ENCODE data around the gene YWHAB. TPM values are rescaled to one million over a fixed set of nuclear protein-coding genes. Genes with fewer than 3 reads are reported as not detected.

Gene YWHAB
- total and polyA plus RNA-seq, 2 donors (not counting 3 experiments of a cell fraction or from before 2014, with no cell fraction given): 65.9 to 255 TPM

DNA sequence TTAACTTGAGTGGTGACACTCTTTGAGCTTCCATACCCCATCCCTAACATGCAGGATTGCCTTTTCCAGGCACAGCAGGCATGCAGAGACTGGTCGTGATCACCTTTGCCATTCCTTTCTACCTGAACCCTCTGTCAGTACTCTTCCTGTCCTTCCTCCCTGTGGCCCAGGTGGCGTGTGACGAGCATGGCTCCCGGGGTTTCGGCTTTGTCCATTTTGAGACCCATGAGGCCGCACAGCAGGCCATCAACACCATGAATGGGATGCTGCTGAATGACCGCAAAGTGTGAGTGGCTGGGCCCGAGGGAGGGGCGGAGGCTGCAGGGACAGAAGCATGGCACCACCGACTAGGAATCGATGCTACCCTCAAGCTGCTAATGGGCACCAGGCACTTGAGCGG, 31.1 kb downstream of the YWHAB start:
- POLR2A ChIA-PET: no interaction called here
- CTCF ChIA-PET: interaction anchor here (0.6 kb wide), 1 partner anchor 24 kb away, joined by 4 read pairs; no protein-coding TSS in a partner anchor
- H2AFZ ChIP-seq (ENCODE audit: low read depth, low read length): no peak overlapping the region
- H3K27me3 ChIP-seq (ENCODE audit: control insufficient read depth in 2 of 2, insufficient read depth in 2 of 2, low read length in 2 of 2): no peaks in the 10 kb centered on the region
- no peaks in the 10 kb centered on the region for H3K4me1 ChIP-seq (ENCODE audit: control insufficient read depth, extremely low read depth, insufficient read depth, low read length)
- intact Hi-C loops (cut with micrococcal nuclease) (no loop called here), dilution Hi-C loops (cut with MboI; ENCODE audit: extremely low pct_ligation_motif_present, low sequenced_read_pairs) (no loop called here)
- FAIRE-seq (no peak), DNase-seq (ENCODE audit: low read depth, low spot score) (no peak)
- no peak overlapping the region for H3K4me3 ChIP-seq (replicated peaks in 1 of 3; ENCODE audit: insufficient read depth in 1 of 3, low read depth in 1 of 3, low read length in 3 of 3)
- no TSS peak for BruUV-seq (replicated peaks)
- no peak overlapping the region for H3K9ac ChIP-seq (replicated peaks; ENCODE audit: extremely low read depth, insufficient read depth, low read length)
- no peaks in the 10 kb centered on the region for H3K79me2 ChIP-seq (ENCODE audit: control insufficient read depth, insufficient read depth, low read length)
- no peak for TF ChIP-seq GATA2 (IDR thresholded peaks at IDR 0.05; ENCODE audit: insufficient read depth, insufficient read length, low read depth, low read length)
- TF ChIP-seq CTCF (IDR thresholded peaks at IDR 0.05; ENCODE audit: extremely low read depth in 1 of 2, insufficient read depth in 1 of 2, low read depth in 1 of 2, low read length in 2 of 2): no peak
- no peak for TF ChIP-seq EZH2 (IDR thresholded peaks at IDR 0.05; ENCODE audit: borderline replicate concordance, low read depth, low read length, severe bottlenecking)
- TF ChIP-seq MAX (IDR thresholded peaks at IDR 0.05; ENCODE audit: insufficient read depth, insufficient read length): no peak
- TF ChIP-seq POLR2AphosphoS5 (IDR thresholded peaks at IDR 0.05; ENCODE audit: insufficient read depth, low read depth, low read length): no peak
- no peak overlapping the region for H3K27ac ChIP-seq (ENCODE audit: insufficient read depth, low read depth, low read length)
- no peaks in the 10 kb centered on the region for H3K9me3 ChIP-seq (replicated peaks; ENCODE audit: control insufficient read depth, insufficient read depth, low read length)
- no peaks in the 10 kb centered on the region for H3K36me3 ChIP-seq (ENCODE audit: control insufficient read depth in 2 of 2, extremely low read depth in 1 of 2, insufficient read depth in 2 of 2, low read length in 2 of 2)
- no peaks in the 10 kb centered on the region for H4K20me1 ChIP-seq (replicated peaks; ENCODE audit: control insufficient read depth, extremely low read depth, insufficient read depth, low read length)
- H3K9me1 ChIP-seq (replicated peaks; ENCODE audit: control insufficient read depth, extremely low read depth, insufficient read depth, low read length): no peaks in the 10 kb centered on the region
- H3K4me2 ChIP-seq (ENCODE audit: insufficient read depth, low read length): no peak overlapping the region
